Measurements from ENCODE around the gene KLHL15.
"Not testable (repeated sequence)": the region's sequence is repeated elsewhere in the genome, so short reads cannot be mapped to it uniquely, and the experiment has no call there.

Gene KLHL15

DNA sequence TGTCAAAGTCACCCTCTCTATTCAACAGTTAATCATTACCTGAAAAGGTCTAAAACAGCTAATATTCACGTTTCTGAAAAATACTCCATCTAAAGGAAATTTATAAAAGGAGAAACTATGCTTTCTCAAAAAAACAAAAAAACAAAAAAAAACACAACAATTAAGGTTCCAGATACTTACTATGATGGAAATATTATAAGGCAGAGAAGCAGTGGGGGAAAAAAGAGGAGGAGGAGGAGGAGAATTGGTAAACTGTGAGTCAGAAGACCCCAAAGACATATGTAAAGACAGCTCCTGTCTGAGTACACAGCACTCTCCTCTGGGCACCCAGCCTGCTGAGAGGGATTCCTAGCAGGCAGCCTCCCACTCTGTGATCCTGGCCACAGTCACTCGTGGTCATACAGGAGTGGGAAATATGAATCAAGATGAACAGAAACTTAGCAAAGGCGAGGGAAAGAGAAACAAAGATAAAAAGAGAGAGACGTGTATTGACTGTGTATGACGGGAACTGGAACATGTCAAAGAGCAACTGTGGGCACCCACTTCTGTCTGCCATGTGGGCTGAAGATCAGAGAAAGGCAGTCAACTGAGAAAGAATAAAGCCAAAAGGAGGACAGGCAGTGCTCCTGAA is 12.5 kb downstream of the KLHL15 start:
- no peak for DNase-seq

DNA sequence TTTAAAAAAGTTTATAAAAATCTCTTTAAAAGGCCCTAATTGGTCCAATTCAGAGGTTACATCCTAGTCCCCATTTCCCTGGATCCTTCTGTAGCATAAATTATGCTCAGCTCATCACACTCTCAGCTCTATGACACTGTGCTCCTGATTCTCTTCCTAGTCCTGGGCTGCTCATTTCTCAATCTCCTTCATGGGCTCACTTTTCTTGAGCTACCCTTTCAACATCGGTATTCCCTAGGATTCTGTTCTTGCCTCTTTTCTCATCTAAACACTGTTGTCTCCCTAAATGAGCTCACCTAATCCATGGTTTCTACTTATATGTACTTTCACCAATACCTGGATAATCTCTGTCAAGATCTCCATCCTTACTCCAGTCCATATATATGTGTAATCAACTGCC is 14.7 kb downstream of the KLHL15 start:
- DNase-seq, result no peak

DNA sequence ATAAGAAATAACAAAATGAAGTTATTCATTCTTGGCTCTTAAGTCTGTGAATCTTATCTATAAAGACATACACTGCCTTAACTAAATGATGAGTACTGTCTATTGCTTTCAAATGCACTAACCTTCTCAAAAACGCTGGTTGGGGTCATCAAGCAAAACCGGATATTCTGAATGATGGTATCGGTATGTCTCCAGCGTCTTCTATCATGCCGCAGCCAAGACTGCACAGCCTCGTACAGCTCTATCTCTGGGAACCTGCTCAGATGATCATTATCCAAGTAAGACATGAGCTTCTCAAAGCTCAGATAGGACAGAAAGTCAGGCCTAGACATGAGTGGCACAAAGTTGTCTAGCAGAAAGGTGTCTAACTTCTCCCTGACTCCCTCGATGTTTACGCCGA is 21.1 kb downstream of the KLHL15 start:
- DNase-seq, result no peak

DNA sequence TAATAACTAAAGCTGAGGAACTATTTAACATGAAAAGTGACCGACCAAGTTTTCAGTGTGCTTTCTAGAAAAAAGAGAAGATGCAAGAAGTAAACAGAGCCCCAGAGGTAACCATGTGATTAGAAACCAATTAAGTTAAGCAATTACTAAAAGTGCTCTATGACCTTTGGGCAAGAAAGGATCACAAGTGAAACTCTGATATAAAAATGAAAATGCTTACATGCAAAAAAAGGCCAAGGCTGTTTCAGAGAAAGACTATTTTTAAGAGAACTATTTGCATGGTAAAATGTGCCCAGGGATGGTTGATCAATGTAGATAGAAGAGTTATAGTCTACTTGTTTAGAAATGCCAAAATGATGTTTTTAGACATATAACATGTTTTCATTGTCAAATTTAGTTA is 22.0 kb downstream of the KLHL15 start:
- no peak for DNase-seq

DNA sequence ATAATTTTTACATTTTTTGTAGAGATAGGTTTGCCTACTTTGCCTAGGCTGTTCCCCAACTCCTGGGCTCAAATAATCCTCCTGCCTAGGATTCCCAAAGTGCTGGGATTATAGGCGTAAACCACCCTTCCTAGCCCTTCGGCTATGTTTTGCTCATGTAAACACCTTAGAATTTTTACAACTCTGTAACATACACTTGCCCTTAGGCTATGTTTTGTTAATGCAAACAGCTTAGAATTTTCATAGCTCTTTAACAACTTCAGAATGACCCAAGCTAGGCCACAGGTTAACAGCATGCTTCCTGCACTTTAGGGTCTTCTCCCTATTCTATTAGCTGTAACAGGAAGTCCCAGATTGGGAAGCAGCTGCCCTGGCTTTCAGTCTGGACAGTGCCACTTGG is 24.2 kb downstream of the KLHL15 start:
- no peak for DNase-seq

DNA sequence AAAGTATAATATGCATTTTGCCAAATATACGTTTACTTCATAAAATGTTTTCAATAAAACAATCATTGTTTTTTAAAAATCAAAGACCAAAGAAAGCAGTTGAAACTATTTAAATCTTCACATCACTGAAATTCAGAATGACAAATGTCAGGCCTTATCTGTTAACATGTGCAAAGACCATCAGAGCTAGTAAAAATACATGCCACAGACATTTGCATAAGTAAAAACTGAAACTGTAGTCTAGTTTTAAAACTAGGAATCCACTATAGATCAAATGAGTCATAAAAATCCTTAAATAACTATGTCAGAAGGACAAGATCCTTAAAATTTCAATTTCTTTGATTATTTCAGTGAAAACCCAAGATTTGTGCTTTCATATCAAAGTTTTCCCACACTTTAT is 24.8 kb downstream of the KLHL15 start:
- no peak for DNase-seq

DNA sequence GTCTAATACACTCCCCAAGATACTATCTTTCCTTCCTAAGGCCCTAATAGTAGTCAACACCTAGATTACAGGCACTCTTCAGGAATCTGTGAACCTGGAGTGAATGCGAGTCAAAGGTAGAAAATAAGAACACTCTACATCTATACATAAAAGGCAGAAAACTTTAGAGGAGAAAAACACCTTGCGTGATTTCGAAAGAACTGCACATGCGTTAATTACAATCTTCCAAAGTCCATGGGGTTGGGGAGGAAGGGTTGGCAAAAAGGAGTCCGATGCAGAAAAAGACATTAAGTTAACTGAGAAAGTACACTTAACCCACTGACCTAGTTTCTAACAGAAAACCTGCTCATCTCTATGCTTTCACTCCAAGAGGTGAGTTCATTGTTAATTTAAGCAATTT is 27.3 kb downstream of the KLHL15 start:
- no peak for DNase-seq

DNA sequence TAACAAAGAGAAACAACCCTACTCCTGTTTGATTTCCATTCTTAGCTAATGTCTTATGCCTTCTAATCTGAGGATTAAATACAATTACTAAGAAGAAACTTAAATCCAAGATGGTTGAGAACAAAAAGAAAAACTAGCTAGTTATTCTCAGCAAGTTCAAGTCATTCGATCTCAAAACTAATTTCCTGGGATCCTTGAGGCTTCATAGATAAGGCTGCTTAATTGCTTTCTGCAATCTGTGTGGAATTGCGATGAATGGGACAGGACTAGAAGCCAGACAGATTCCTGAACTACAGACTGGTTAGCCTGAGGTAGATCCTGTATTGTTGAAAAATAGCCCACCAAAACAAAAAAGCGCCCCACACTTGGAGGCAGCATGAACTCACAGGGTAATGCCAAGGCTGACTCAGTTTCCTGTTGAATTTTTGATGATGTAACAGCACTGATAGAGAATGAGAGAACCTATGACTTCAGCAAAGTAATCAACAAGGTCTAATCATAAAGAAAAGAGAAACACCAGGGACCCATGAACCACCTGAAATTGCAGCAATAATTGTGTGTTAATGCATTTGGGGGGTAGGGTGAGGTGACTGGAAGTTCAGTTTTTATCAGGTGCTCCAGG is 33.9 kb downstream of the KLHL15 start:
- no peak for DNase-seq

DNA sequence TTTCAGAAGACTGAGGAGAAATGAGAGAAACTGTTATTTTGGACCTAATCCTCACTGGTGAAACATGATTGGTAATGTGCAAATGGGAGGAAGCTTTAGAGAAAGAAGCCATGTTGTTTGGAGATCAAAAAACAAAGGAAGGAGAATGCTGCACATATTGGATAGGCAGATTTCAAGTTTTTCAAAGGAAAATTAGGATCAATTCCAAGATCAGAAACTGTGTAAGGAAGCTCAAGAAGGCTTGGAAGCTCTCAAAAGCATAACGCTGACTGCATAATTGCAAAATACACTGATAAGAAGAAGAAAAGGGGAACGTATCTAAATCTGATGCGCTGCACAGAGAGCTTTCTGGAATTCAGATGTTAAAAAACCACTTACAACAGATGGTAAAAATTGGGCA is 34.6 kb downstream of the KLHL15 start:
- no peak for DNase-seq

DNA sequence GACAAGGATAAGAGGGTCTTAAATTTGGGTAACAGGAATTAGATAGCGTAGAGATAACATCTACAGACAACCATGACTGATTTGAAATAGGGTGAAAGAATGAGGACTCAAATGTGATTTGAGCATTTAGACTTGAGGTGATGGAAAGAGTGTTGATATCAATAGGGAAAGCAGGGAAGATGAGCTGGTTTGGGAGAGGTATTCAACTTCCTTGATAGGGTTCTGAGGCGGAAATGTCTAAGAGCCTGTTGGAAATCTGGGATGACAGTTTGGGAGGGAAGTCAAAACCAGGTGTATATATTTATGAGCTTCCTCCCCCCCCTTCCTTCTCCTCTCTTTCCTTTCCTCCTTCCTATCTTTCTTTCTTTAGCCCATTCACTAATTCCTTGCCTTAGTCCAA is 36.5 kb downstream of the KLHL15 start:
- no peak for DNase-seq

DNA sequence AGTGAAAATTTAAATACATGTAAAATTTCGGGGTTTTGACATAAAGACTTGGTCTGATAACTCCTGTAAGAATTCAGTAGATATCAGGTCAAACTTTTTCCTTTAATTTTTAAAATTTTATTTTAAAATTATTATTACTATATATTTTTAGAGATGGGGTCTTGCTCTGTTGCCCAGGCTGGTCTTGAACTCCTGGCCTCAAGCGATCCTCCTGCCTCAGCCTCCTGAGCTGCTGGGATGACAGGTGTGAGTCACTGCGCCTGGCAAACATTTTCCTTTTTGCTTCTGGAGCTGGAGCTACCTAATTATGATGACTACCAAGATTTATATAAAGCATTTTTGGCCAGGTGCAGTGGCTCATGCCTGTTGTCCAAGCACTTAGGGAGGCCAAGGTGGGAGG is 37.3 kb downstream of the KLHL15 start:
- no peak for DNase-seq

DNA sequence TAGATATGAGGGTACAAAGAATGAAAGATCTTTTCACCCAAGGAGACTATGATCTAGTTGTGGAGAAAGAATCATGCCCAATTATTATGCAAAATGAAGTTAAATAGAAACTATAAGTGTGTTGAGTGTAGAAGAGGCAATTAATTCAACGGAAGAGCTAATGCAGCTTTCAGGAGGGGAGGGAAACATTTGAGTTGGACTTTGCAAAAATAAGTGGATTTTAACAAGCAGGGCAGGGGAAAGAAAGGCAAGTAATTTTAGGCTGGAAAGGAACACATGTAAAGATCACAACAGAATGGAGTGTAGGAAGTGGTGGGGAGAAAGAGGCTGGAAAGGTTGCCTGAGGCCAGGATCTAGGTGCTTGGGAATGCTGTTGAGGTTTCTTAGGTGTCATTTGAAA is 44.1 kb downstream of the KLHL15 start:
- no peak for DNase-seq

DNA sequence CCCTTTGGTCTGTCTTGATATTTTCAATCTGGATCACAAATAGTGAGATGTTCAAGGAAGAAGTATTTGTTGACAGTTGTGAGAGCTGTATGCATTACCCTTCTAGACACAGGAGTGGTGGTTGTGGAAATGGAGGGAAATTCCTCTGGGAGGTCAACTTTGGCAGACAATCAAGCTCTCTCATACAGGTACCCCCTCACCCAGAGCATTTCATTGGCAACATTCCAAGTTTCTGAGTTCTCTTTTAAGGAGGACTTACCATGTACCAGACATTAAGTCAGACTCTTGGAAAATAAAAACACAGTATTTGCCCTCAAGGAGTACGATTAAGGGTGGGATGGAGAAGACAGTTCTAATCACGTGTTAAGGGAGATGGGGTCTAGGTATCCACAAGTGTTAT is 45.3 kb downstream of the KLHL15 start:
- DNase-seq, result peak; percentile 37

DNA sequence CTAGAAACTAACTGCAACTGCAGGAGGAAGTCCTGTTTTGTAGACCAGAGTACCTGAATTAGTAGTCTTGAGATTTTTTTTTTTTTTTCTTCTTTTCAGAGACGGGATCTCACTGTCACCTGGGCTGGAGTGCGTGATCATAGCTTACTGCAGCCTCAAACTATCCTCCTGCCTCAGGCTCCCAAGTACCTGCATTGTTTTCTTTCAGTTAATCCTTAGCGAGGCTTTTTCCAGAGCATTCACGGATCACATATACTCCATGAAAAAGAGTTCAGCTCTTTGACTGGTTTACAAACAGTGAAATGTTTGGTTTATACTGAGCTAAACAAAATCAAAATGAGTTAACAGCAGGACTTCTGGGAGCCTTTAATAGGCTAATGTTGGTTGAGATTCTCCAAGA is 45.8 kb downstream of the KLHL15 start:
- DNase-seq, result no peak

DNA sequence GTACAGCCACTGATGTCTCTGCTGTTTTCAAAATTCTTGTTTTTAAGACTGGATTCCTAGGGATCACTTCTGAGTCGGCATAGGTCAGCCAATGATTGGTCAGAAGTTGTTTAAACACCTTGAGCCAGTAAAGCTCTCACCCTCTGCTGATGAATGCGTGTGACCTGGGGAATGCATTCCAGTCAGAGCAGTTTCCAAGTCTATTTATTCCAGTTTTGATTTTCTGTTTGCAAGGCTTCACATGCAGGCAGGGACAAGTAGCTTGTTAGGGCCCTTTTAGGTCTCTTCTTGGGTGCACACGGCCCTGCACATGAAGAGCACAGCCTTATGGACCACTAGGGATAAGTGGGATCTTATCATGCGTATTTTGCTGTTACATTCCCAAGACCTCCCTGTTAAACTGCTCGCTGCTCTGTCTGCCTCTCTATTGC is 47.0 kb downstream of the KLHL15 start:
- no peak for DNase-seq

DNA sequence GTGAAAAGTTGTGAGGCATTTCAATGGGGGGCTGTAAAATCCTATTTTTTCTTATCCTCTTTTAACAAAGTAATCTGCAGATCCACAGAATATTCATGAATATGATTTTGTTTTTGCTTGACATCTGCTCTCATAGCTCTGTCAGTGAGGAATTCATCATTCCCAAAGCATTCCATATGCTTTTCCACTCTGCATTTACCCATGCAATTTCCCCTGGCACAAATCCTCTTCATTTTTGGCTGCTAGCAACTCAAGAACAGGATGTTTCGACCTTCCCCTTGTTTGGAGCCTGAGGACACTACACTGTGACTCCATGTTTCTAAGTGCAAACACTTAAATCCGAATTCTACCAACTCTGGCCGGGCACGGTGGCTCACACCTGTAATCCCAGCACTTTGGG is 48.5 kb downstream of the KLHL15 start:
- no peak for DNase-seq

DNA sequence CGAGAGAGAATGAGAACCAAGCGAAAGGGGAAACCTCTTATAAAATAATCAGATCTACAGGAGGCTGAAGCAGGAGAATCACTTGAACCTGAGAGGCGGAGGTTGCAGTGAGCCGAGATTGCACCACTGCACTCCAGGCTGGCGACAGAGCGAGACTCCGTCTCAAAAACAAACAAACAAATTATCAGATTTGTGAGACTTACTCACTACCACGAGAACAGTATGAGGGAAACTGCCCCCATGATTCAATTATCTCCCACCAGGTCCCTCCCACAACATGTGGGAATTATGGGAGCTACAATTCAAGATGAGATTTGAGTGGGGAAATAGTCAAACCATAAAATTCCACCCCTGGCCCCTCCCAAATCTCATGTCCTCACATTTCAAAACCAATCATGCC is 61.4 kb downstream of the KLHL15 start:
- not testable (repeated sequence) for DNase-seq

DNA sequence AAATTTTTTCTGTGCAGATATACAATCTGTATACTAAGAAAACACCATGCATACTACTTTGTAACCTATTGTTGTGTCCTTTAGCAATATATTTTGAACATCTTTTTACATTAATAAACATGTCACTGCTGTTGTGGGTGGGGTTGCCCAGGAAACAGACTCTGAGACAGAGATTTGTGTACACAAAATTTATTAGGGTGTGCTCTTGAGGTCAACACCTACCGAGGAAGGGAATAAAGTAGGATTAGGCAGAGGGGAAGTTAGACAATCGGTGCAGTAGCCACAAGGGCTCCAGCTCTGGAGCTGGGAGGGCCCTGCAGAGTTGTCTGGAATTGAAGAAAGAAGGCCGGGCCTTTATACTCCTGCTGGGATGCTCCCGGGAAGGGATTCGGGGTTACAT is 62.8 kb downstream of the KLHL15 start:
- no peak for DNase-seq

DNA sequence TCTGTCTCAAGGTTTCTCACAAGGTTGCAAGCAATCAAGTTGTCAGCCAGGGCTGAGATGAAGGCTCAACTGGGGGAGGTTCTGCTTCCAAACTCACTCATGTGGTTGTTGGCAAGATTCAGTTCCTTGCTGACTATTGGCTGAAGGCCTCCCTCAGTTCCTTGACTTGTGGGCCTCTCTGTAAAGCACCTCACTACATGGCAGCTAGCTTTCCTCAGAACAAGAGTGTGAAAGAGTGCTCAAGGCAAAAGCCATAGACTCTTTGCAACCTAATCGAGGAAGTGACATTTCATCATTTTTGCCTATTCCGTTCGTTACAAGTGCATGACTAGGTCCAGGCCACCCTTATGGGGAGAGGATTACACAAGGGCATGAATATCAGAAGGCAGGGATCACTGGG is 67.2 kb downstream of the KLHL15 start:
- no peak for DNase-seq

DNA sequence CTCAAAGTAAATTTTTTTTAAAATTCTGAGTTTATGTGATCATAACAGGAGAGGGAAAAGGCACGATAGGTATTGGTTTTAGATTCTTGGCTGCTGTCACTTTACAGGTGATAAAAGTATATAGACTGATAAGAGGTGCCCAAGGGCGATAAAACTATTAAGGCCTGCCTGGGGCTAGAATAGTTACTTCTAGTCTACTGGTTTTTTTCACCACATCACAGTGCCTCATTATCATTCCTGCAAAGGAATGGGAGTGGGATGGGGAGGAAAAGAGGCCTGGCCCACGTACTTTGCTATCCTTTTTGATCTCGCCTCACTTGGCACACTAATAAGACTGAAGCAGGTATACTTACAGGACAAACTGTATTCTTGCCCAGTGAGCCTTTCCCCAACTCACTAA is 72.6 kb downstream of the KLHL15 start:
- no peak for DNase-seq

DNA sequence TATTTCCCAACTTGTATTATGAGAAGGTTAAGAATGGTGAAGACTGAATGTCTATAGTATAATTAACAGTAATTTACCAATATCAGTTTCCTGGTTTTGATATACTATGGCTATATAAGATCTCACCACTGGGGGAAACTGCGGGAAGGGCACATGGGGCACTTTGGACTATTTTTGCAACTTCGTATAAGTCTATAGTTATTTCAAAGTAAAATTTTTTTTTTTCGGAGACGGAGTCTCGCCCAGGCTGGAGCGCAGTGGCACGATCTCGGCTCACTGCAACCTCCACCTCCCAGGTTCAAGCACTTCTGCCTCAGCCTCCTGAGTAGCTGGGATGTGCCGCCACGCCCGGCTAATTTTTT is 73.1 kb downstream of the KLHL15 start:
- no peak for DNase-seq

DNA sequence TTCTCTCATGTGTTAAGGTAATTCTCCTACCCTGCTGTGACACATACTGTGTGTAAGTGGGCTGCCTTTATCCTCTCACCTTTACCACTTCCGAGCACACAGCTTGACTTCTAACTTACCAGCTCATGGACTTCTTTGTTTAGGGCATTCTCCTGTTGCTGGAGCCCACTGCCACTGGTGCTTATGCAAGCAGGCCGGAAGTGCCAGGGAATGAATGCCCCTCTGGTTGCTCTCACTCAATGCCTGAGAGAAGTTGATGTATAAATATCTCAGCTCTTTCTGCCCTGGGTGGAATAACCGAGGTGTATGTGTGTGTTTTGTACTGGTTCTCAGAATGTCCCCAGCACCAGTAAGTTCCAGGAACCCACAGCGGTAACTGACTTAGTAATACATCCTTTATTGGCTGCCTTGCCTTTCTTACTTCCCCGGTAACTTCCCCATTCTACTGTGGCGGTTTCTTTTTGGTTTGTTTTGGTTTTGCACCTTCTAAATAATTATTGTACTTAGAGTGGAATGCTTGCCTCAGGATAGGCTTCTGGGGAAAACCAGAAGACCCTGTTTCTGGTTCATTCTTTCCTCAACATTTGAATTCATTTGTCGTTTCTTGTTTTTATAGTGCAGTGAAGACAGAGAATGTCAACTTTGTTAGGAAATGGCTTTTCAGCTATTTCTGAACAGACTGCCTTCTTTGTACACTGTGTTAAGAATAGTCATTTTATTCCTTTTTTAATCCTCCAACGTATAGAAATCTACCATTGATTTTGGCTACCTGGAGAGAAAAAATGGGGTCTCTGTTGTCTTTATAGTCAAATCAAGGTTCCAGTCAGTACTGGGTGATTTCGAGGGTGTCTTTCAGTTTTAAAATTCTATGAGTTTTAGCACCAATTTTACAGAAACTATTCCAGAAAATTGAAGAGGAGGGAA is 73.7 kb downstream of the KLHL15 start:
- no peak for DNase-seq

DNA sequence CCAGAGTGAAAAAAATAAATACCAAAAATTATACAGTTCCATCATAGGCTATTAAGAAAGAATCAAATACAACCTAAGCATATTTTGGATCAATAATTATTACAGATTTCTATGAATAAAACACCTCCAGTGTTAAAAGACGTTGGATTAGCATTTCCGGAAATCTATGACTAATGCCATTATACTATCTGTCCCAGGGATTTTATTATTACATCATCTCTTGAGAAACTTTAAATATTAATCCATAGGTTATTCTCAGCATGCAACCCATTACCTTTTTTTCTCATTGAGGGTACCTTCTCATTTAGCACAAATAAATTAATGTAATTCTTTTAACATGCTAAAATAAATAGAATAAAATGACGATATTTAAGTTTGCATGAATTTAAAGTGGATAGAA is 74.6 kb downstream of the KLHL15 start:
- DNase-seq, result no peak

DNA sequence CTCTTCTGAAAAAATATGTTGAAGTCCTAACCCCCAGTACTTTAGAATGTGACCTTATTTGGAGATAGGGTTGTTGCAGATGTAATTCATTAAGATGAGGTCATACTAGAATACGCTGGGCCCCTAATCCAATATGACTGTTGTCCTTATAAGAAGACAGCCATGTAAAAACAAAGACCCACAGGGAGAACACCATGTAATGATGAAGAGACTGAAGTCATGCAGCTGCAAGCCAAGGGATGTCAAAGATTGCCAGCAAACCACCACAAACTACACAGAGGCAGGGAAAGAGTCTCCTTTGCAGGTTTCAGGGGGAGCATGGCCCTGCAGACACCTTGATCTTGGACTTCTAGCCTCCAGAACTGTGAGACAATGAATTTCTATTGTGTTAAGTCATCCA is 81.8 kb downstream of the KLHL15 start:
- no peak for DNase-seq

All from DMS79 treated with DMSO at 0.1 percent for 48 hours (cell line).